K562 (cell line): Measurements from ENCODE around the gene FAM222A. TPM values are rescaled to one million over a fixed set of nuclear protein-coding genes. Genes with fewer than 3 reads are reported as not detected.

Experiments used
- CHD4 ChIP-seq: fragments of 200-600 bp; sonication (generic); IDR thresholded peaks from 3 replicates; pipeline ENCODE4 v1.6.1; 2012; ENCODE audit warnings: low read depth, mild to moderate bottlenecking, mixed read lengths, low read length, inconsistent platforms; ENCODE audit not compliant: insufficient read depth, insufficient replicate concordance, poor library complexity, severe bottlenecking
- CSDE1 ChIP-seq, 2 experiments: fragments of 450-650 bp; IDR thresholded peaks; 2 replicates each; pipeline ENCODE4 v1.6.1; 2016; ENCODE audit warnings: mild to moderate bottlenecking in 1 of 2
- HDAC2 ChIP-seq: fragments of 450-650 bp; IDR thresholded peaks from 2 replicates; pipeline ENCODE4 v1.6.1; 2016; ENCODE audit warnings: mild to moderate bottlenecking
- KAT8 ChIP-seq: fragments of 450-650 bp; IDR thresholded peaks from 2 replicates; pipeline ENCODE4 v1.6.1; 2016; ENCODE audit warnings: low read depth, mild to moderate bottlenecking
- OTX1 ChIP-seq: fragments of 450-650 bp; formaldehyde crosslinking; IDR thresholded peaks from 2 replicates; pipeline ENCODE4 v1.4.0; 2022; ENCODE audit warnings: mild to moderate bottlenecking
- PHB2 ChIP-seq: fragments of 450-650 bp; IDR thresholded peaks from 2 replicates; pipeline ENCODE4 v1.6.1; 2017; ENCODE audit warnings: low read depth
- RAD51 ChIP-seq: fragments of 450-650 bp; IDR thresholded peaks from 2 replicates; pipeline ENCODE4 v1.7.1; 2016; ENCODE audit warnings: low read depth, mild to moderate bottlenecking, borderline replicate concordance
- SIRT6 ChIP-seq: IDR thresholded peaks from one replicate; pipeline ENCODE4 v1.6.1; 2012; ENCODE audit warnings: low read depth, mild to moderate bottlenecking, control low read depth, inconsistent platforms, low read length, moderate library complexity
- SRF ChIP-seq, 2 experiments: fragments of 250-450, 450-650 bp in 1 of 2; sonication (Bioruptor Pico) in 1 of 2; sonication (generic) in 1 of 2; formaldehyde crosslinking; IDR thresholded peaks; 2 replicates each; pipeline versions ENCODE4 v1.5.0 to v1.5.1; 2020 to 2022; ENCODE audit warnings: mild to moderate bottlenecking in 1 of 2, missing genetic modification reagents in 1 of 2
- TFE3 ChIP-seq: fragments of 450-650 bp; formaldehyde crosslinking; IDR thresholded peaks from 2 replicates; pipeline ENCODE4 v1.4.0; 2020; ENCODE audit warnings: mild to moderate bottlenecking, mixed read lengths
- USF2 ChIP-seq: sonication (generic); formaldehyde crosslinking; IDR thresholded peaks from 2 replicates; pipeline ENCODE4 v1.5.0; 2020; ENCODE audit warnings: missing genetic modification reagents
- YY1 ChIP-seq, 3 experiments: IDR thresholded peaks; 2 replicates each; pipeline ENCODE4 v1.6.1; 2011; ENCODE audit warnings: low read length in 2 of 3, mild to moderate bottlenecking in 2 of 3, moderate library complexity in 2 of 3, borderline replicate concordance in 1 of 3, control low read depth in 1 of 3, low read depth in 1 of 3; ENCODE audit not compliant: insufficient read depth in 3 of 3, insufficient replicate concordance in 2 of 3, control insufficient read depth in 1 of 3, insufficient read length in 1 of 3; ENCODE audit errors: extremely low read depth in 1 of 3
- ZNF140 ChIP-seq: fragments of 250-450 bp; sonication (Bioruptor Pico); IDR thresholded peaks from 2 replicates; pipeline ENCODE4 v1.8.0; 2021; ENCODE audit warnings: moderate library complexity, mild to moderate bottlenecking, inconsistent platforms
- ZNF609 ChIP-seq: sonication (generic); formaldehyde crosslinking; IDR thresholded peaks from 2 replicates; pipeline ENCODE4 v1.8.1; 2023; ENCODE audit warnings: missing genetic modification reagents, mild to moderate bottlenecking, borderline replicate concordance
- ZNF764 ChIP-seq: fragments of 250-450 bp; sonication (Bioruptor Pico); IDR thresholded peaks from 2 replicates; pipeline ENCODE4 v1.4.0; 2020; ENCODE audit warnings: low read depth, mild to moderate bottlenecking, moderate library complexity
- polyA plus RNA-seq, 8 experiments: library from polyadenylated mRNA; depleted of rRNA in 4 of 8; stranded (reverse) in 5 of 8; unstranded in 3 of 8; fragments of >200 nt; fragmentation: Nextera tagmentation in 2 of 8; fragmentation: Illumina TruSeq in 1 of 8; extraction: Ambion mirVana in 2 of 8; extraction: Trizol in 1 of 8; gene quantifications; 2 replicates each; pipeline versions ENCODE4 v1.2.1 to v1.2.3, GENCODE V29; 2011 to 2014; ENCODE audit warnings: inconsistent platforms in 1 of 8, missing spikeins in 1 of 8
- total RNA-seq, 7 experiments: library from RNA; depleted of rRNA in 6 of 7; stranded (reverse); fragments of >200 nt in 6 of 7; fragmentation: Illumina TruSeq in 2 of 7; extraction: Trizol in 2 of 7; gene quantifications; 2 replicates each; pipeline versions ENCODE4 v1.2.1 to v1.2.3, GENCODE V29; 2011 to 2021; ENCODE audit warnings: low replicate concordance in 1 of 7
- TF ChIP-seq, protein P1 (sequence below): fragments of 250-450 bp; sonication (Bioruptor Pico); IDR thresholded peaks from 2 replicates; pipeline ENCODE4 v1.8.0; 2022; ENCODE audit warnings: moderate library complexity, mild to moderate bottlenecking, inconsistent platforms

The FAM222A gene
- total and polyA plus RNA-seq, 9 of the 15 experiments (the other 6 are each of a cell fraction or from before 2014, with no cell fraction given): 0.03 to 0.36 (median 0.12) TPM; not detected in 1

- TF ChIP-seq YY1 (IDR thresholded peaks at IDR 0.05; ENCODE audit: borderline replicate concordance in 1 of 3, control insufficient read depth in 1 of 3, extremely low read depth in 1 of 3, insufficient read depth in 3 of 3, insufficient read length in 1 of 3, insufficient replicate concordance in 2 of 3, low read depth in 1 of 3, low read length in 2 of 3) (peak in 2 of 3 experiments; percentile 54 to 68), SRF (CRISPR knock-in tag; IDR thresholded peaks at IDR 0.05) (peak in 1 of 2 experiments; percentile 31; a peak in 1 of 4 replicates), ZNF609 (no peak), CHD4 (peak; percentile 60), CSDE1 (IDR thresholded peaks at IDR 0.05) (no peak), HDAC2 (peak; percentile 59; the same call in 1 of the 2 replicates), ZNF764 (no peak), RAD51 (no peak), TFE3 (CRISPR knock-in tag) (no peak), KAT8 (no peak), PHB2 (no peak), ZNF140 (CRISPR knock-in tag) (no peak), USF2 (CRISPR knock-in tag) (no peak), OTX1 (CRISPR knock-in tag) (no peak), SIRT6 (no peak)
- TF ChIP-seq, protein P1, sequence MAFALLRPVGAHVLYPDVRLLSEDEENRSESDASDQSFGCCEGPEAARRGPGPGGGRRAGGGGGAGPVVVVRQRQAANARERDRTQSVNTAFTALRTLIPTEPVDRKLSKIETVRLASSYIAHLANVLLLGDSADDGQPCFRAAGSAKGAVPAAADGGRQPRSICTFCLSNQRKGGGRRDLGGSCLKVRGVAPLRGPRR (CRISPR knock-in tag): no peak
Observed at GRCh38 chr12:109713187-109714070, at the start of gene FAM222A (continued).
